ENCODE measurements around the gene MSANTD1.

The MSANTD1 gene

DNA sequence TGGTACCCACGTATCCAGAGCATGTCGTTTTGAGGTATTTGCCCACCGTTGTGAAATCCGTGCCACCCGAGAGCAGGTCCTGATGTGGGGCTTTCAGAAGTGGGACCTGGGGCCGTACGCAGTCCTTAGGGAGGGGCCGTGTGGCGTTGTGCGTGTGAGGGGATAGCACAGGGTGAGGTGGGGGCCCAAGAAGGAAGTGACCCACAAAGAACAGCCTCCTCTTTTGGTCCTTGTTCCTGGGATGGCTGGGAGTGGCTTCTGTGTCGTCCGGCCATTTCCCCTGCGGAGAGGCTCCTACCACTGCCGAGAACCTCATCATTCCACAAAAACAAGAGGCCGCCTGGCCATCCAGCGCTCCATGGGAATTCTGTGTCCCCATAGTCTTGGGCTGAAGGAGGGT lies 17.0 kb upstream of the MSANTD1 start:
- H3K9me2 ChIP-seq (replicated peaks; ENCODE audit: control insufficient read depth, low read length) = no peaks in the 10 kb centered on the region
- H3K4me2 ChIP-seq (ENCODE audit: low read length) = no peak overlapping the region
- H3K4me3 ChIP-seq (ENCODE audit: low read length) = no peak overlapping the region
- peaks cover 81% of the 10 kb centered on the region for H3K36me3 ChIP-seq (ENCODE audit: control insufficient read depth, low read length)
- H3K79me2 ChIP-seq (ENCODE audit: control insufficient read depth, low read length) = no peaks in the 10 kb centered on the region
- no peaks in the 10 kb centered on the region for H3F3A ChIP-seq (ENCODE audit: control insufficient read depth, insufficient read depth)
- H3K27ac ChIP-seq (ENCODE audit: low read depth, low read length) = no peak overlapping the region
- TF ChIP-seq, protein P1, sequence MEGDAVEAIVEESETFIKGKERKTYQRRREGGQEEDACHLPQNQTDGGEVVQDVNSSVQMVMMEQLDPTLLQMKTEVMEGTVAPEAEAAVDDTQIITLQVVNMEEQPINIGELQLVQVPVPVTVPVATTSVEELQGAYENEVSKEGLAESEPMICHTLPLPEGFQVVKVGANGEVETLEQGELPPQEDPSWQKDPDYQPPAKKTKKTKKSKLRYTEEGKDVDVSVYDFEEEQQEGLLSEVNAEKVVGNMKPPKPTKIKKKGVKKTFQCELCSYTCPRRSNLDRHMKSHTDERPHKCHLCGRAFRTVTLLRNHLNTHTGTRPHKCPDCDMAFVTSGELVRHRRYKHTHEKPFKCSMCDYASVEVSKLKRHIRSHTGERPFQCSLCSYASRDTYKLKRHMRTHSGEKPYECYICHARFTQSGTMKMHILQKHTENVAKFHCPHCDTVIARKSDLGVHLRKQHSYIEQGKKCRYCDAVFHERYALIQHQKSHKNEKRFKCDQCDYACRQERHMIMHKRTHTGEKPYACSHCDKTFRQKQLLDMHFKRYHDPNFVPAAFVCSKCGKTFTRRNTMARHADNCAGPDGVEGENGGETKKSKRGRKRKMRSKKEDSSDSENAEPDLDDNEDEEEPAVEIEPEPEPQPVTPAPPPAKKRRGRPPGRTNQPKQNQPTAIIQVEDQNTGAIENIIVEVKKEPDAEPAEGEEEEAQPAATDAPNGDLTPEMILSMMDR (IDR thresholded peaks at IDR 0.05; ENCODE audit: low read depth, low read length, poor library complexity, severe bottlenecking) = no peak
- TF ChIP-seq EZH2phosphoT487 (IDR thresholded peaks at IDR 0.05; ENCODE audit: borderline replicate concordance, low read length) = no peak
- H3K4me1 ChIP-seq (ENCODE audit: control insufficient read depth, low read length) = no peaks in the 10 kb centered on the region
- H3K27me3 ChIP-seq (ENCODE audit: control insufficient read depth, low read length) = no peaks in the 10 kb centered on the region
- no peaks in the 10 kb centered on the region for H3K9me3 ChIP-seq (ENCODE audit: control insufficient read depth, insufficient read depth, low read length)
- H4K20me1 ChIP-seq (ENCODE audit: control insufficient read depth, insufficient read depth, low read depth, low read length) = no peaks in the 10 kb centered on the region

DNA sequence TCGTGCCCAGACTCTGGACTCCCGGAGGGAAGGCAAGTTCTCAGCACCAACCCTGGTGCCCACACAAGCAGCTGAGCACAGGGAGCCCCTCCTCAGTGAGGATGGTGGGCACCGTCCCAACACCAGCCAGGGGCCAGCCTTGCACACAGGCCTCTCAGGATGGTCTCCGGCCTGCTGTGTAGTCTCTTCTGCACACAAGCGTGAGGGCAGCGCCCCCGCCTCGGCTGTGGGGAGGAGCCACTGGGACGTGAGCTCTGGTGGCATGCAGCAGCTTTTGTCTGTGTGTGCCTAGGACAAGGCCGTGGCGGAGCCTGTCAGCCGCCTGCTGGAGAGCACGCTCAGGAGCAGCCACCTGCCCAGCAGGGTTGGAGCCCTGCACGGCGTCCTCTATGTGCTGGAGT lies 16.1 kb upstream of the MSANTD1 start:
- no peaks in the 10 kb centered on the region for H3K79me2 ChIP-seq (ENCODE audit: control insufficient read depth, low read length)
- H3K4me3 ChIP-seq (ENCODE audit: low read length) = no peak overlapping the region
- no peaks in the 10 kb centered on the region for H3K9me2 ChIP-seq (replicated peaks; ENCODE audit: control insufficient read depth, low read length)
- no peaks in the 10 kb centered on the region for H3F3A ChIP-seq (ENCODE audit: control insufficient read depth, insufficient read depth)
- no peaks in the 10 kb centered on the region for H4K20me1 ChIP-seq (ENCODE audit: control insufficient read depth, insufficient read depth, low read depth, low read length)
- H3K27ac ChIP-seq (ENCODE audit: low read depth, low read length) = no peak overlapping the region
- no peak for TF ChIP-seq EZH2phosphoT487 (IDR thresholded peaks at IDR 0.05; ENCODE audit: borderline replicate concordance, low read length)
- TF ChIP-seq, protein P1 (IDR thresholded peaks at IDR 0.05; ENCODE audit: low read depth, low read length, poor library complexity, severe bottlenecking) = no peak
- no peaks in the 10 kb centered on the region for H3K9me3 ChIP-seq (ENCODE audit: control insufficient read depth, insufficient read depth, low read length)
- H3K27me3 ChIP-seq (ENCODE audit: control insufficient read depth, low read length) = no peaks in the 10 kb centered on the region
- peaks cover 80% of the 10 kb centered on the region for H3K36me3 ChIP-seq (ENCODE audit: control insufficient read depth, low read length)
- no peak overlapping the region for H3K4me2 ChIP-seq (ENCODE audit: low read length)
- H3K4me1 ChIP-seq (ENCODE audit: control insufficient read depth, low read length) = no peaks in the 10 kb centered on the region

DNA sequence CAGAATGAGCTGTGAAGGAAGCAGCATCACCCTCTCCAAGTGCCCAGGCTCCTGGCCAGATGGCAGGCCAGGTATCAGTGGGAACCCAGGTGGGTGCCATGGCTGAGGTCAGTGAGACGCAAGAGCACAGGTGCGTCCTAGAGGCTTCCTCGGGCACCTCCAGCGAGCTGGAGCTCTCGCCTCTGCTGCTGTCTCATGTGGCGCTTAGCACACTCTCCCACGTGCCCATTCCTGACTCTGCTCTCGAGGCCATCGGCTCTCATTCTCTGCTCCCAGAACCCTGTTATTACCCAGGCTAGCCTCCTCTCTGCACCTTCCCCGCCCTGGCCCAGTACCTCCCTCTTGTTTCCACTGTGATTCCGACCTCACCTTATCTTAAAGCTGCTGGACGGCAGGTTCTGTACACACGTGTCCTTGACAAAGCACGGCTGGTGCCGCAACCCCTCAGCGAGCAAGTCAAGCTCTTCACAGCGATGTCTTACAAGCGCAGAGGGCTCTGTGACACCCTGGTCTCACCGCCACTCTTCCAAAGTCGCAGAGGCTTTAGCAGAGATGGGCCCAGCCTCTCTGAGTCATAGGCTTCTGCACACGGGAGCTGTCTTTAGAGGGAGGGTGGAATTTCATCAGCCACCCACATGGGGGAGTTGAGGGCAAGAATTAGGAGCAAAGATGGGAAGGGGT lies 15.4 kb upstream of the MSANTD1 start:
- Histone ChIP-seq H3K4me2 (ENCODE audit: low read length) (no peak overlapping the region), H3K9me2 (replicated peaks; ENCODE audit: control insufficient read depth, low read length) (no peaks in the 10 kb centered on the region), H3K36me3 (ENCODE audit: control insufficient read depth, low read length) (peaks cover 77% of the 10 kb centered on the region), H3K4me1 (ENCODE audit: control insufficient read depth, low read length) (no peaks in the 10 kb centered on the region), H3K27me3 (ENCODE audit: control insufficient read depth, low read length) (no peaks in the 10 kb centered on the region), H3F3A (ENCODE audit: control insufficient read depth, insufficient read depth) (no peaks in the 10 kb centered on the region), H3K79me2 (ENCODE audit: control insufficient read depth, low read length) (no peaks in the 10 kb centered on the region), H3K4me3 (ENCODE audit: low read length) (no peak overlapping the region), H3K27ac (ENCODE audit: low read depth, low read length) (no peak overlapping the region), H3K9me3 (ENCODE audit: control insufficient read depth, insufficient read depth, low read length) (no peaks in the 10 kb centered on the region), H4K20me1 (ENCODE audit: control insufficient read depth, insufficient read depth, low read depth, low read length) (no peaks in the 10 kb centered on the region)
- TF ChIP-seq, protein P1 (IDR thresholded peaks at IDR 0.05; ENCODE audit: low read depth, low read length, poor library complexity, severe bottlenecking) = no peak
- TF ChIP-seq EZH2phosphoT487 (IDR thresholded peaks at IDR 0.05; ENCODE audit: borderline replicate concordance, low read length) = no peak
